Body of pancreas (tissue), 4 donors: Measurements from ENCODE around the gene CLMN.

Experiments
- POLR2A ChIP-seq, 3 donors: fragments of 450-650 bp; IDR thresholded peaks; one replicate each; pipeline ENCODE4 v1.6.1; 2016; ENCODE audit warnings: antibody characterized with exemption in 3 of 3, mild to moderate bottlenecking in 2 of 3
- TF ChIP-seq, protein P1 (sequence below), 7 experiments: fragments of 450-650 bp in 4 of 7; fragments of 200-600 bp in 3 of 7; sonication (generic) in 3 of 7; IDR thresholded peaks; one replicate each; pipeline ENCODE4 v1.5.1; 2016 to 2019; ENCODE audit warnings: antibody characterized with exemption in 7 of 7

DNA sequence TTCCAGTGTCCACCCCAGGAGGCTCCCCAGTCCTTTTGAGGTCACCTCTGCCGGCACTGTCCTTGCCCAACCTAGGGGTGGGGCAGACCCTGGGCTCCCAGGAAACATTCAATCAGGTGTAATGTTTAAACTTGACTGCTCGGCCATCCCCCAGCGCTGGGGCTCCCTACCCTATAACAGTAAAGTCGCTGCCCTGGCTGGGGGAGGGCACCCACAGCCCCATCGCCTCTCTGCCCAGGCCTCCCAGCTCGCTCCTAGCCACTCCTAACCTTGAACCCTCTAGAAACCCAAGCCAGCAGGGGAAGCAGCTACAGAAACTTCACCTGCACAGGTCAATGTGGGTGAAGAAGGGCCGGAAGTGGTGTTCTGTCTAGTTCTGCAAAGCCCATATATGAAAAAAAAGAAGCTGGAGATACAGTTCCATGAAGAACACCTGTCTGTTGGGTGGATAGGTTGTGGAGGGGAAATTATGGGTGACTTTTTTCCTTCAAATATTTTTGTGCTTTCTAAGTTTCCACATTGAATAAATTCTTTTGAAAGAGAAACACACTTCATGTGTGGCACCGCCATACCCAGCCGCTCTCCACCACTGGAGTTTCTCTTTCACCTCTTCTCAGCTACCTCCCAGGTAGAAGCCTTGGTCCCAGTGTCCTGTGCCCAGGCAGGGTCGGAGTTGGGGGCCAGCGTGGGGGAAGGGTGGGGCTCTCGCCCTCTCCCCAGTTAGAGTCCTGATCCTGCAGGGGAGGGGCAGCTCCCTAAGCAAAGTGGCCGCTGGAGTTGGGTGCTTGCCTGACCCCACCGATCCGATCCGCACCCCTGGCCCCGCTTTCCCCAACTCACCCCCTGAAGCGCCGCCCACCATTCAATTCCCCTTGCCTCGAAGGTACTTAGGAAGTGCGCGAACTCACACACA, 1.1 kb downstream of the CLMN start:
- TF ChIP-seq, protein P1, sequence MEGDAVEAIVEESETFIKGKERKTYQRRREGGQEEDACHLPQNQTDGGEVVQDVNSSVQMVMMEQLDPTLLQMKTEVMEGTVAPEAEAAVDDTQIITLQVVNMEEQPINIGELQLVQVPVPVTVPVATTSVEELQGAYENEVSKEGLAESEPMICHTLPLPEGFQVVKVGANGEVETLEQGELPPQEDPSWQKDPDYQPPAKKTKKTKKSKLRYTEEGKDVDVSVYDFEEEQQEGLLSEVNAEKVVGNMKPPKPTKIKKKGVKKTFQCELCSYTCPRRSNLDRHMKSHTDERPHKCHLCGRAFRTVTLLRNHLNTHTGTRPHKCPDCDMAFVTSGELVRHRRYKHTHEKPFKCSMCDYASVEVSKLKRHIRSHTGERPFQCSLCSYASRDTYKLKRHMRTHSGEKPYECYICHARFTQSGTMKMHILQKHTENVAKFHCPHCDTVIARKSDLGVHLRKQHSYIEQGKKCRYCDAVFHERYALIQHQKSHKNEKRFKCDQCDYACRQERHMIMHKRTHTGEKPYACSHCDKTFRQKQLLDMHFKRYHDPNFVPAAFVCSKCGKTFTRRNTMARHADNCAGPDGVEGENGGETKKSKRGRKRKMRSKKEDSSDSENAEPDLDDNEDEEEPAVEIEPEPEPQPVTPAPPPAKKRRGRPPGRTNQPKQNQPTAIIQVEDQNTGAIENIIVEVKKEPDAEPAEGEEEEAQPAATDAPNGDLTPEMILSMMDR (IDR thresholded peaks at IDR 0.05): no peak
- TF ChIP-seq POLR2A (IDR thresholded peaks at IDR 0.05): no peak
